Osteocyte (in vitro differentiated cells): ENCODE results near the gene CRHR1. TPM values are rescaled to one million over a fixed set of nuclear protein-coding genes. Genes with fewer than 3 reads are reported as not detected.

Source experiments
- DNase-seq: peaks from one replicate; pipeline ENCODE4 v3.0.0; 2021; ENCODE audit warnings: mixed read lengths; ENCODE audit not compliant: unreplicated experiment; ENCODE audit errors: extremely low spot score
- H3K27ac Mint-ChIP-seq: one replicate; pipeline ENCODE4 v1.8.0; 2021; ENCODE audit warnings: mild to moderate bottlenecking, mixed read lengths; ENCODE audit not compliant: unreplicated experiment
- H3K27me3 Mint-ChIP-seq: one replicate; pipeline ENCODE4 v1.8.0; 2021; ENCODE audit warnings: mixed read lengths; ENCODE audit not compliant: unreplicated experiment
- H3K36me3 Mint-ChIP-seq: one replicate; pipeline ENCODE4 v1.8.0; 2021; ENCODE audit warnings: mixed read lengths; ENCODE audit not compliant: unreplicated experiment
- H3K4me1 Mint-ChIP-seq: one replicate; pipeline ENCODE4 v1.8.0; 2021; ENCODE audit warnings: mixed read lengths; ENCODE audit not compliant: unreplicated experiment
- H3K4me3 Mint-ChIP-seq: one replicate; pipeline ENCODE4 v1.8.0; 2021; ENCODE audit warnings: mild to moderate bottlenecking, moderate library complexity, mixed read lengths; ENCODE audit not compliant: unreplicated experiment
- H3K9me3 Mint-ChIP-seq: one replicate; pipeline ENCODE4 v1.8.0; 2021; ENCODE audit warnings: mixed read lengths; ENCODE audit not compliant: unreplicated experiment
- total RNA-seq: library from RNA; stranded (reverse); gene quantifications from 2 replicates; pipeline ENCODE4 v1.2.1, GENCODE V29; 2021
- TF ChIP-seq, protein P1 (sequence below): fragments of 200-600 bp; sonication (generic); IDR thresholded peaks from 2 replicates; pipeline ENCODE4 v1.5.0; 2021; ENCODE audit warnings: antibody characterized with exemption, mild to moderate bottlenecking, moderate library complexity

CRHR1 gene
- total RNA-seq, 1 donor from 2014 or later, result not detected

DNA sequence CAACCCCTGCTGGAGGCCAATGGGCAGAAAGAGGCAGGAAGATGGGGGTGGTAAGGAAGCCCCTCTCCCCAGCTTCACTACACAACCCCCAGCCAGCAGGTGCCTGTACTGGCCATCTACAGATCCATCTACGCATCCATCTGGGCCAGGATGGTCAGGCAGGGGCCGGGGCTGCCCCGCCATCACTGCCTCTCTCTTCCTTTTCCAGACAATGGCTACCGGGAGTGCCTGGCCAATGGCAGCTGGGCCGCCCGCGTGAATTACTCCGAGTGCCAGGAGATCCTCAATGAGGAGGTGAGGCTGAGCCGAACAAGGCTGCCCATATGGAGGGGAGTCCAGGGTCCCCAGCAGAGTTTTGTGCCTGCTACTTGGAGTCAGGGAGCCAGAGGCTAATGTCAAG is 37.0 kb downstream of the CRHR1 start:
- H3K4me1 Mint-ChIP-seq, result no peaks in the 10 kb centered on the region
- H3K9me3 Mint-ChIP-seq, result no peaks in the 10 kb centered on the region
- TF ChIP-seq, protein P1, sequence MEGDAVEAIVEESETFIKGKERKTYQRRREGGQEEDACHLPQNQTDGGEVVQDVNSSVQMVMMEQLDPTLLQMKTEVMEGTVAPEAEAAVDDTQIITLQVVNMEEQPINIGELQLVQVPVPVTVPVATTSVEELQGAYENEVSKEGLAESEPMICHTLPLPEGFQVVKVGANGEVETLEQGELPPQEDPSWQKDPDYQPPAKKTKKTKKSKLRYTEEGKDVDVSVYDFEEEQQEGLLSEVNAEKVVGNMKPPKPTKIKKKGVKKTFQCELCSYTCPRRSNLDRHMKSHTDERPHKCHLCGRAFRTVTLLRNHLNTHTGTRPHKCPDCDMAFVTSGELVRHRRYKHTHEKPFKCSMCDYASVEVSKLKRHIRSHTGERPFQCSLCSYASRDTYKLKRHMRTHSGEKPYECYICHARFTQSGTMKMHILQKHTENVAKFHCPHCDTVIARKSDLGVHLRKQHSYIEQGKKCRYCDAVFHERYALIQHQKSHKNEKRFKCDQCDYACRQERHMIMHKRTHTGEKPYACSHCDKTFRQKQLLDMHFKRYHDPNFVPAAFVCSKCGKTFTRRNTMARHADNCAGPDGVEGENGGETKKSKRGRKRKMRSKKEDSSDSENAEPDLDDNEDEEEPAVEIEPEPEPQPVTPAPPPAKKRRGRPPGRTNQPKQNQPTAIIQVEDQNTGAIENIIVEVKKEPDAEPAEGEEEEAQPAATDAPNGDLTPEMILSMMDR, result no peak
- no peak for DNase-seq
- peaks cover 5% of the 10 kb centered on the region for H3K27me3 Mint-ChIP-seq
- no peaks in the 10 kb centered on the region for H3K36me3 Mint-ChIP-seq
- H3K4me3 Mint-ChIP-seq, result no peak overlapping the region
- no peak overlapping the region for H3K27ac Mint-ChIP-seq

DNA sequence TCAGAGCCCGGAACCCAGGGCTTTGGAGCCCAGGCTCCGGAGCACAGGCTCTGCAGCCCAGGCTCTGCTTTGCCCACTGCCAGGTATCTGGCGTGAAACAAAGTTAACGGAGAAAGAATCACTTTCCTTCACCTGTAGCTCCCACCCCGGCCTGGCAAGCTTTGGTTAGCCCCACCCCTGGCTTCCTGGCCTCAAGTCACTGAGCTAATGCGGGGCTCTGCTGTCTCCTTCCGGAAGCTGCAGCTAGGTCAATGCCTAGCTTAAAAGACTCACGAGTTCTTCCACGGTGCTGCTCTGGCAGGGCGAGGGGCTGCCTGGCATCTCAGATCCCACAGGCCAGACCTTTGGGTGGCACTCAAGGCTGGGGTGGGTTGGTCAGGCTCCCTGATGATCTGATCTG is 39.5 kb downstream of the CRHR1 start:
- no peak for DNase-seq
- no peaks in the 10 kb centered on the region for H3K9me3 Mint-ChIP-seq
- no peak overlapping the region for H3K4me3 Mint-ChIP-seq

DNA sequence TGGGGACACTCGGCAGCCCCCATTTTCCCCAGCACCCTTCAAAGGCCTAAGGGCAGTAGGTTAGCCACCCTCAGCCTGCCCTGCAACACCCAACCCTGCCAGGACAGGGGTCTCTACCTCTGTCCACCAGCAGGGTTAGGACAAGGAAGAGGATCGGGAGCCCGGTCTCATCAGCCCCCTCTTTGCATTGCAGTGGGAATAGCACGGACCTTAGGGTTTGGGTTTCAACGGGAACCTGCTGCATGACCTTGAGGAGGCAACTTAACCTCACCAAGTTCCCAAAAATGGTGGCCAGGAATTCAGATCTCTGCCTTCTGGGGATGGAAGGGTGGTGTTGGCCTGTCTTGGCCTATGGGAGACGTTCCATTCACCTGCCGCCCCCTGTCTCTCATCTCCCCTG is 40.4 kb downstream of the CRHR1 start:
- TF ChIP-seq, protein P1, result no peak
- Mint-ChIP-seq H3K27me3 (peaks cover 11% of the 10 kb centered on the region), H3K9me3 (no peaks in the 10 kb centered on the region), H3K4me1 (no peaks in the 10 kb centered on the region), H3K27ac (no peak overlapping the region), H3K4me3 (no peak overlapping the region), H3K36me3 (no peaks in the 10 kb centered on the region)
- DNase-seq, result no peak

More for the DNA sequence above, 39.5 kb downstream of the CRHR1 start:
- Mint-ChIP-seq H3K4me1 (no peaks in the 10 kb centered on the region), H3K36me3 (no peaks in the 10 kb centered on the region), H3K27ac (no peak overlapping the region), H3K27me3 (peaks cover 9% of the 10 kb centered on the region)
- TF ChIP-seq, protein P1, result no peak

DNA sequence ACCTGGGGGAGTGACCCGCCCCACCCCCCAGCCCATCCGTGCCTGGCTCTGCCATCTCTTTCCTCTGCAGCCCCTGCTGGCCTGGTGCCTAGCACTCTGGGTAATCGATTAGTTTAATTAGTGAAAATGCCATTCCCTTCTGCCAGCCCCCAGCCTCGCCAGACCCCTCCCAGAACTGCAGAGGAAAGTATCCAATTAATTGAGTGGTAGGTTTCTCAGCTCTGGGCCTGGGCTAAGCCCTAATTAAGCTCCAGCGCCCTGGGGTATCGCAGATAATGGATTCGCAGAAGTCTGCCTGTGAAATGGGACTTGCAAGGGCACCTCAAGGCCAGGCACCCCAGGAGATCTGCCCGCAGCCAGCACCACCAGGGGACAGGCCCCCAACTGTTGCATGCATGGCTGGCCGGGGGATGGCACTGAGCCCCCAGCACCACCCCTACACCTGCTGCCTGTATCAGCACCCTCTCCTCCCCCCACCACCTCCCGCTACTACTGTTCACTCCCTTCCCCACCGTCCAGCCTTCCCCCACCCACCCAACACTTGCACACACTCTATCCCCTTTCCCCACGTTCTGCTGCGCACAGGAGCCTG is 40.9 kb downstream of the CRHR1 start:
- H3K4me3 Mint-ChIP-seq, result no peak overlapping the region
- no peaks in the 10 kb centered on the region for H3K36me3 Mint-ChIP-seq
- H3K27ac Mint-ChIP-seq, result no peak overlapping the region
- TF ChIP-seq, protein P1, result no peak
- H3K9me3 Mint-ChIP-seq, result no peaks in the 10 kb centered on the region
- H3K27me3 Mint-ChIP-seq, result peaks cover 9% of the 10 kb centered on the region
- no peak for DNase-seq
- H3K4me1 Mint-ChIP-seq, result no peaks in the 10 kb centered on the region

DNA sequence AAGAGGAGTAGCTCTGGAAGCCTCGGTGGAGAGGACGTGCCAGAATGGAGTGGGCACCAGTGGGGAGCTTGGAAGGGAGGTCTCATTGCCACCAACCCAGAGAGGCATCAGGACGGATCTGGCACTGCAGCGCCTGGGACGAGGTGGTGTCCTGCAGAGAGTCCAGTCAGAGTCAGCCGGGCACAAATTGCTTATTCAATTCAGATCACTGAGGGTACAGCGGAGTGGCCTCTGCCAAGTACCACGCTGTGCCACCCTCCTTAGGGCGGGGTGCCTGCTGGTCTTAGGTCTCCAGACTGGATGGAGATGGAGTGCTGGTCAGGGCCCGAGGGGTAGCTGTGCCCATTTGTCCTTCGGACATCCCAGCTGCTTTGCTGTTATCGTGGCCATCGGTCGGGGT is 41.7 kb downstream of the CRHR1 start:
- DNase-seq, result no peak
- H3K4me3 Mint-ChIP-seq, result no peak overlapping the region
- peaks cover 9% of the 10 kb centered on the region for H3K27me3 Mint-ChIP-seq
- H3K36me3 Mint-ChIP-seq, result no peaks in the 10 kb centered on the region
- TF ChIP-seq, protein P1, result no peak
- no peak overlapping the region for H3K27ac Mint-ChIP-seq
- no peaks in the 10 kb centered on the region for H3K4me1 Mint-ChIP-seq
- H3K9me3 Mint-ChIP-seq, result no peaks in the 10 kb centered on the region
